Esophagus muscularis mucosa (tissue), 4 donors: ENCODE results near the gene EXOSC10. TPM values are rescaled to one million over a fixed set of nuclear protein-coding genes. Genes with fewer than 3 reads are reported as not detected.
A peak's percentile ranks its signal among the peaks of the same experiment; 100 is the strongest.

Source experiments
- DNase-seq: peaks from one replicate; pipeline ENCODE4 v3.0.0-alpha.2; 2017; ENCODE audit errors: extremely low spot score
- H3K27ac ChIP-seq, 4 donors: fragments of 200-600 bp; sonication (generic); replicated peaks in 1 of 4; 1 replicate in 3 of 4; 2 replicates in 1 of 4; pipeline ENCODE4 v1.5.1; 2016 to 2019; ENCODE audit warnings: mild to moderate bottlenecking in 1 of 4
- H3K27me3 ChIP-seq, 4 donors: fragments of 200-600 bp; sonication (generic); one replicate each; pipeline versions ENCODE4 v1.5.1 to v1.6.0; 2016 to 2019
- H3K36me3 ChIP-seq, 4 donors: fragments of 200-600 bp; sonication (generic); one replicate each; pipeline ENCODE4 v1.5.1; 2016 to 2019
- H3K4me1 ChIP-seq, 4 donors: fragments of 200-600 bp; sonication (generic); one replicate each; pipeline ENCODE4 v1.5.1; 2016 to 2019
- H3K4me3 ChIP-seq, 4 donors: fragments of 200-600 bp; sonication (generic); 1 replicate in 2 of 4; 2 replicates in 2 of 4; pipeline ENCODE4 v1.5.1; 2016 to 2019; ENCODE audit warnings: mild to moderate bottlenecking in 4 of 4, moderate library complexity in 1 of 4
- H3K9me3 ChIP-seq, 4 donors: fragments of 200-600 bp; sonication (generic); 1 replicate in 3 of 4; 2 replicates in 1 of 4; pipeline ENCODE4 v1.5.1; 2016 to 2019
- EP300 ChIP-seq: sonication (generic); formaldehyde crosslinking; IDR thresholded peaks from one replicate; pipeline ENCODE4 v1.6.1; 2017; ENCODE audit warnings: antibody characterized with exemption
- POLR2A ChIP-seq: fragments of 450-650 bp; IDR thresholded peaks from one replicate; pipeline ENCODE4 v1.6.1; 2017; ENCODE audit warnings: antibody characterized with exemption, moderate library complexity, mild to moderate bottlenecking, low read depth
- POLR2AphosphoS5 ChIP-seq, 2 donors: sonication (generic); formaldehyde crosslinking; IDR thresholded peaks; one replicate each; pipeline ENCODE4 v1.6.1; 2017; ENCODE audit warnings: antibody characterized with exemption in 2 of 2
- WGBS: methylation state at CpG from one replicate; pipeline ENCODE4 v1.1.5; 2018; 5-methylcytosine and 5-hydroxymethylcytosine counted together
- intact Hi-C: fragments of 100-400 bp; cut with DNase I; formaldehyde crosslinking; loops from one replicate; pipeline ENCODE4 v1.15.1; 2023
- total RNA-seq, 4 donors: library from RNA; depleted of rRNA; stranded (reverse); fragments of >200 nt; gene quantifications; one replicate each; pipeline versions ENCODE4 v1.1.0 to v1.2.1, GENCODE V29; 2016
- TF ChIP-seq, protein P1 (sequence below), 3 experiments: fragments of 200-600 bp in 2 of 3; fragments of 450-650 bp in 1 of 3; sonication (generic) in 2 of 3; IDR thresholded peaks; one replicate each; pipeline ENCODE4 v1.5.1; 2017 to 2019; ENCODE audit warnings: antibody characterized with exemption in 3 of 3, mild to moderate bottlenecking in 2 of 3, moderate library complexity in 1 of 3

EXOSC10 gene
- total RNA-seq, result 10 to 100 TPM; 33.2 to 49.4 (median 36.3) TPM

DNA sequence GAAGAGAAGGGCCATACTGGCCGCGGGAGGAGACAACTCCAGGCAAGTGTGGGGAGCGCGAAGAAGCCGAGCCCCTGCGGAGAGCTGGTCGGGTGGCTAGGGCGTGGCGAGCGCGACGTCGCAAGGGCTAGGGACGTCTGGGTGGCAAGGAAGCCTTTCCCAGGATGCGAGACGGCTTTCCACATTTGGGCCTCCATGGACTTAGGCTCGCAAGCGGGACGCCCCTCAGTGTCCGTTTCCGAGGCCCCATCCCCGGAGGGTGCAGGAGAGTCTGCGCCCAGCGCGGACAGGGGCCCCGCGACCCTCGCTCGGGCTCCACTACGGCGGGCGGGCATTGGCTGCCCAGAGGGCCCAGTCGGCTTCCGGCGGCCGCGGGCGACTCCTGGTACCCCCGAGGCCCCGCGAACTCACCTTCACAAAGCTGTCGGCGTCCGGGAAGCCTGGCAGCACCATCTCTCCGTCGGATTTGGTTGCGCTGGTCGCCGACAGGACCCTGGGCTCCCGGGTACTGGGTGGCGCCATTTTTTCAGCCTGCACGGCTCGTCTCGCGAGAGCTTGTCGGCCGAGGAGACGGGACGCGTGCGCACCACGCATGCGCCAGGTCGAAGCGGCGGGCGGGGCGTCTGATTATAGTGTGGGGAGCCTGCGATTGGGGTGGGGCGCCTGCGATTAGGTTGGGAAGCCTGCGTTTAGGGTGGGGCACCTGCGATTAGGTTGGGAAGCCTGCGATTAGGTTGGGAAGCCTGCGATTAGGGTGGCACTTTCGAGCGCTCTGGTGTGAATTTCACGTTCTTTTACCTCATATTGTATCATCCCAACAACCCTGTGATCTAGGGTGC is at the start of gene EXOSC10:
Gene EXOSC10, minus strand, starts transcription at position 560 of the 839 bp plus-strand sequence. Its CDS starts 38 bp downstream, at position 522.
- intact Hi-C loops, result no loop called here
- 0% methylated on average over 28 of the region's 78 CpGs for WGBS
- peak; percentile 98 for DNase-seq
- Histone ChIP-seq H3K4me3 (peak within 1 kb of the TSS; percentile 83 to 100 (median 98)), H3K36me3 (peaks cover 11 to 34% (median 31%) of the 10 kb centered on the region in 4 donors), H3K4me1 (peaks cover 15 to 24% (median 21%) of the 10 kb centered on the region in 4 donors), H3K27ac (peak within 1 kb of the TSS; percentile 81 to 89 (median 86)), H3K9me3 (no peaks in the 10 kb centered on the region), H3K27me3 (no peaks in the 10 kb centered on the region)
- TF ChIP-seq, protein P1, sequence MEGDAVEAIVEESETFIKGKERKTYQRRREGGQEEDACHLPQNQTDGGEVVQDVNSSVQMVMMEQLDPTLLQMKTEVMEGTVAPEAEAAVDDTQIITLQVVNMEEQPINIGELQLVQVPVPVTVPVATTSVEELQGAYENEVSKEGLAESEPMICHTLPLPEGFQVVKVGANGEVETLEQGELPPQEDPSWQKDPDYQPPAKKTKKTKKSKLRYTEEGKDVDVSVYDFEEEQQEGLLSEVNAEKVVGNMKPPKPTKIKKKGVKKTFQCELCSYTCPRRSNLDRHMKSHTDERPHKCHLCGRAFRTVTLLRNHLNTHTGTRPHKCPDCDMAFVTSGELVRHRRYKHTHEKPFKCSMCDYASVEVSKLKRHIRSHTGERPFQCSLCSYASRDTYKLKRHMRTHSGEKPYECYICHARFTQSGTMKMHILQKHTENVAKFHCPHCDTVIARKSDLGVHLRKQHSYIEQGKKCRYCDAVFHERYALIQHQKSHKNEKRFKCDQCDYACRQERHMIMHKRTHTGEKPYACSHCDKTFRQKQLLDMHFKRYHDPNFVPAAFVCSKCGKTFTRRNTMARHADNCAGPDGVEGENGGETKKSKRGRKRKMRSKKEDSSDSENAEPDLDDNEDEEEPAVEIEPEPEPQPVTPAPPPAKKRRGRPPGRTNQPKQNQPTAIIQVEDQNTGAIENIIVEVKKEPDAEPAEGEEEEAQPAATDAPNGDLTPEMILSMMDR (IDR thresholded peaks at IDR 0.05), result peak in 1 of 3 experiments; percentile 14
- peak; percentile 87 to 93 for TF ChIP-seq POLR2AphosphoS5 (IDR thresholded peaks at IDR 0.05)
- no peak for TF ChIP-seq EP300
- peak; percentile 19 for TF ChIP-seq POLR2A

DNA sequence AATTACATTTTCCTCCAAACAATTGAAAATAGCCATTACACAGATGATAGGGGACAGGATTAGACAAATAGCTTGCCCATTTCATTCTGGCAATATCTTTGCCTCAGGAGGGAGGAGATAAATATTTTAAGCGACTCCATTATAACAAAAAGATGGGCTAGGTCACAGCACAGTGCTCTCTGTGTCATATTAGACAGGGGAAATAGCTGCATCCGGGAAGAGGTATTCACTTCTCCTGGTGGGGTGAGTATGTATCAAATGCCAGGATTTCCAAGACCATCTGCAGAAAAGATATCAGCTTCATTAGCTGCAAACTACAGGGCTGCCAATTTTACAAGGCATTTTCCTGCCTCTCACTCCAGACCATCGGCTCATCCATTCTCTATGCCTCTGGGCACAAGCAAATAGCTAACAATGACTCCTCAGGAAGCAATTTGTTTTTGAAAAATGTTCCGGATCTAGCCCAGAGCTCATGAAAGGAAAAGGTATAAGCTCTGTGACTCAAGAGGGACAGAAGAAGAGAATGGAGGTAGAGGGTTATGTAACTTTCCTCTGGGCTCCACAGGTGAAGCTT is 47.6 kb upstream of the EXOSC10 start:
- Histone ChIP-seq H3K9me3 (no peaks in the 10 kb centered on the region), H3K27ac (no peak overlapping the region), H3K4me1 (peaks cover 18 to 39% (median 29%) of the 10 kb centered on the region in 4 donors), H3K27me3 (no peaks in the 10 kb centered on the region), H3K4me3 (no peak overlapping the region), H3K36me3 (peaks cover 47 to 94% (median 62%) of the 10 kb centered on the region in 4 donors)
- WGBS, result 62% methylated on average over 4 of the region's 4 CpGs
- DNase-seq, result no peak
- intact Hi-C loops, result no loop called here
- TF ChIP-seq POLR2A (no peak), POLR2AphosphoS5 (IDR thresholded peaks at IDR 0.05) (no peak), EP300 (no peak)
- TF ChIP-seq, protein P1 (IDR thresholded peaks at IDR 0.05), result no peak

- no peak overlapping the region for H3K4me3 ChIP-seq
- intact Hi-C loops, result no loop called here
- no peak overlapping the region for H3K27ac ChIP-seq
- H3K36me3 ChIP-seq, result peaks cover 47 to 92% (median 63%) of the 10 kb centered on the region in 4 donors
- H3K9me3 ChIP-seq, result no peaks in the 10 kb centered on the region
- DNase-seq, result no peak
- WGBS, result 87% methylated on average over 6 of the region's 6 CpGs
- H3K27me3 ChIP-seq, result no peaks in the 10 kb centered on the region
- TF ChIP-seq POLR2AphosphoS5 (IDR thresholded peaks at IDR 0.05) (no peak), POLR2A (no peak), EP300 (no peak)
- TF ChIP-seq, protein P1 (IDR thresholded peaks at IDR 0.05), result no peak
- peaks cover 4 to 25% (median 18%) of the 10 kb centered on the region in 4 donors for H3K4me1 ChIP-seq
Measured at GRCh38 chr1:11145741-11146140, 46.1 kb upstream of the EXOSC10 start.

- Histone ChIP-seq H3K9me3 (no peaks in the 10 kb centered on the region), H3K27ac (no peak overlapping the region), H3K4me1 (peaks cover 0 to 22% (median 14%) of the 10 kb centered on the region in 4 donors), H3K36me3 (peaks cover 46 to 93% (median 67%) of the 10 kb centered on the region in 4 donors), H3K27me3 (no peaks in the 10 kb centered on the region), H3K4me3 (no peak overlapping the region)
- DNase-seq, result no peak
- TF ChIP-seq POLR2A, result no peak
- intact Hi-C loops, result no loop called here
- 71% methylated on average over 12 of the region's 12 CpGs for WGBS
Measured at GRCh38 chr1:11144570-11145256, 45.0 kb upstream of the EXOSC10 start.
